GM13977 (cell line): ENCODE data around the gene ANKRD6.

Source experiments
- DNase-seq: peaks from one replicate; pipeline ENCODE4 v3.0.0; 2012; ENCODE audit warnings: low spot score
- in situ Hi-C: fragments of 300-500 bp; cut with MboI; formaldehyde crosslinking; loops from one replicate; pipeline ENCODE4 v1.12.0; 2022; ENCODE audit warnings: low sequenced_read_pairs, low pct_unique_long_range_greater_than_20kb, mixed read lengths, inconsistent platforms; ENCODE audit not compliant: unreplicated experiment
- TF ChIP-seq, protein P1 (sequence below): IDR thresholded peaks from 2 replicates; pipeline ENCODE4 v1.5.1; 2012; ENCODE audit warnings: mild to moderate bottlenecking, control low read depth; ENCODE audit not compliant: insufficient read depth; ENCODE audit errors: extremely low read depth, missing control alignments

ANKRD6 gene

DNA sequence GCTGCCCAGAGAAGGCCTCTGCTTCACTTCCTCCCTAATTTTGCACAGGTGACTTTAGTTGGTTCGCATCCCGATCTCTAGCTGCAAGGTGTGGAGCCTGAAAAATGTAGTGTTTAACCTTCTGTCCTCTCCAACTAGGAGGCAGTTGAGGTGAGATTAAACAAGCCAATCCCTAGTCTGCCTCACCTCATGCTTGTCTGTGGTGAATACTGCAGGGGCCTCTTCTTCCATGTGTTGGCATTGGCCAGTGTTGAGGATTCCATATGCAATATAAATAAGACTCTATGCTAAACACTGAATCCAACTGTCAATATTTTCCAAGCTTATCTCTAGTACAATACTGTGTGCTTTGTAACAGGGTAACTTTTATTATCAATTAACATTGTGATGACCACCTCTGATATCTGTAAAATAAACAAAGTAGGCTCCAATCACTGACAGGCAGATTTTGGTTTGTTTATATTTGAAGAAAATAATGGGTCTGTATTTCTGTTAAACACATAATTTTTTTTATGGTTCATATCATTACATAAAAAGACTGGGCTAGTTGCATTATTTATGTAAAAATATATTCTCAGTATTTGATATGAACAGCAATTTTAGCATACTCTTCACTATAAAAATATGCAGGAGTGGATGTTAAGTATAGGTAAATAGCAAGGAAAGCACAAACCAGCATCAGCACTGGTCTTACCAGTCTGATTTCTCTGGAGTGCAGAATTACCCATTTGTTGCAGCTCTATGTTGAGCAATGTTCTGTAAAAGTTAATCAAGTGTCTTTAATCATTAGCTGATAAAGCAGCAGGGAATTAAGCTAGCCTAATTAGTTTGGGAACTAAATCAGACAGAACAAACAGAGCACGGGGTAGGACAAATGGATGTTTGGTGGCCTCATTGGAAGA is 74.0 kb downstream of the ANKRD6 start:
- TF ChIP-seq, protein P1, sequence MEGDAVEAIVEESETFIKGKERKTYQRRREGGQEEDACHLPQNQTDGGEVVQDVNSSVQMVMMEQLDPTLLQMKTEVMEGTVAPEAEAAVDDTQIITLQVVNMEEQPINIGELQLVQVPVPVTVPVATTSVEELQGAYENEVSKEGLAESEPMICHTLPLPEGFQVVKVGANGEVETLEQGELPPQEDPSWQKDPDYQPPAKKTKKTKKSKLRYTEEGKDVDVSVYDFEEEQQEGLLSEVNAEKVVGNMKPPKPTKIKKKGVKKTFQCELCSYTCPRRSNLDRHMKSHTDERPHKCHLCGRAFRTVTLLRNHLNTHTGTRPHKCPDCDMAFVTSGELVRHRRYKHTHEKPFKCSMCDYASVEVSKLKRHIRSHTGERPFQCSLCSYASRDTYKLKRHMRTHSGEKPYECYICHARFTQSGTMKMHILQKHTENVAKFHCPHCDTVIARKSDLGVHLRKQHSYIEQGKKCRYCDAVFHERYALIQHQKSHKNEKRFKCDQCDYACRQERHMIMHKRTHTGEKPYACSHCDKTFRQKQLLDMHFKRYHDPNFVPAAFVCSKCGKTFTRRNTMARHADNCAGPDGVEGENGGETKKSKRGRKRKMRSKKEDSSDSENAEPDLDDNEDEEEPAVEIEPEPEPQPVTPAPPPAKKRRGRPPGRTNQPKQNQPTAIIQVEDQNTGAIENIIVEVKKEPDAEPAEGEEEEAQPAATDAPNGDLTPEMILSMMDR = no peak
- in situ Hi-C loops = no loop called here
- no peak for DNase-seq

DNA sequence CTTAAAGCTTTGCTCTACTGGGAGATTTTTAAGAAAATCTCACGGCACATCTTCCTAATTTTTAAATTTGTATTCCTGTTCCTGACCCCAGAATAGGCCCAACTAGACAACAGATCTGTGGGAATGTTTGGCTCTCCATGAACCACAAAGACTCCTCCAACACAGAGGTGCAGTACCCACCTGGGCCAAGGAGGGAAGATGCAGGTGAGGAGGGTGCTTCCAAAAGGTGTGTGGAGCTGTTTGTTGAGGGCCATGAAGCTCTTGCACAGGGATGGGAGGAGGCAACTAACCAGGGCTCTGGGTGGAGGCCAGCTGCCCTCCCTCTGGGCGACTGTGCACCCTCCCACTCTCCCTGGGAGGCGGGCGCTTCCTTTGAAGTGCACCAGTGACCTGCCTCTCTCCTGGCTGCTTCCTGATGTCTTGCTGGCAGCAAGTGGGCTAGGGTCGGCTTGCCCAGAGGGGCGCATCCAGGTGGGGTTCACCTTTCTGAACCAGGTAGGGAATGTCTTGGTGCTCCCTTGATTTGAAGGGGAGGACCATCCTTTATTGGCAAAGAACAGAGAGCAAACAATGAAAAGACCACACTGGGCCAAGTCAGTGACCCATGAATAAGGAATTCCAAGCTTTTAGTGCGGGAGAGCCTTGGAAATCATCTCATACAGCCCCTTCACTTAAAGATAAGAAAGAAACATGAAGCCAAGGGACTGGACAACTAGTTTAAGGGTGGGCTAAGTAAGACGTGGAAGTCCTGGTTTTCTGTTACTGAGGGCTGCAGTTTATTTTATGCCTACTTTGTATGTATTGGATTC is 76.0 kb downstream of the ANKRD6 start:
- in situ Hi-C loops = no loop called here
- DNase-seq = no peak
- TF ChIP-seq, protein P1 = no peak

DNA sequence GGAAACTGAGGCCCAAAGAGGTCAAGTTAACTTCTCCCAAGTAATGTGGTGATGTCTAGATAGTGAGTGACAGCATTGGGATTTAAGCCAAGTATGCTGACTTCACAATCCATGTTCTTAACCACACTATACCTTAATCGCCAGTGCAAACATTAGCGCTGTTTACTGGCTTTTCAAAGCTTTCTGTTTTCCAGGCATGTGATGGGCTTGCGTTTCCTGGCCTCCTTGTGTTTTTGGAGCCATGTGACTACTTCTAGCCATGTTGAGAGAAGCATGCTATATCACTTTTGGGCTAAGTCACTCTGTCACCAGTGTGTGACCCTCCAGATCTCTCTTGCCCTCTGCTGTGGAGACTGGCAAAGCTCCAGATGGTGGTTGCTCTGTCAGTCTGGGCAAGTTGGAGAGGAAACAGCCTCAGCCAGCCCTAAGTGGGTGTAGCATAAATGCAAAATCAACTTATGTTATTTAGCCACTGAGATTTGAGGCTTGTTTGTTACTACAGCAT is 76.9 kb downstream of the ANKRD6 start:
- TF ChIP-seq, protein P1 = no peak
- in situ Hi-C loops = no loop called here
- DNase-seq = no peak

DNA sequence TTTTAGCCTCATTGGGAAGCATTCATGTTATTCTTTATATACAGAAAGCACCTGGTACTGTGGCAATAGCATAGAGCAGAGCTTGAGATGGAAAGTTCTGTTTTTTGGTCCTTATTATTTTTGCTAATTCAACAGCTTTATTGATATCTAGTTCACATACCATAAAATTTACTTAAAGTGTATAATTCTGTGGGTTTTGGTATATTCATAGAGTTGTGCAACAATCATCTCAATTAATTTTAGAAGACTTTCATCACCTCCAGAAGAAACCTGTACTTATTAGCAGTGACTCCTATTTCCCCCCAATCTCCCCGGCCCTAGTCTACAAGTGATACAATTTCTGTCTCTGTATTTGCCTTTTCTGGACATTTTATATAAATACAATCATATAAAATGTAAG is 77.4 kb downstream of the ANKRD6 start:
- TF ChIP-seq, protein P1 = no peak
- in situ Hi-C loops = no loop called here
- DNase-seq = no peak

DNA sequence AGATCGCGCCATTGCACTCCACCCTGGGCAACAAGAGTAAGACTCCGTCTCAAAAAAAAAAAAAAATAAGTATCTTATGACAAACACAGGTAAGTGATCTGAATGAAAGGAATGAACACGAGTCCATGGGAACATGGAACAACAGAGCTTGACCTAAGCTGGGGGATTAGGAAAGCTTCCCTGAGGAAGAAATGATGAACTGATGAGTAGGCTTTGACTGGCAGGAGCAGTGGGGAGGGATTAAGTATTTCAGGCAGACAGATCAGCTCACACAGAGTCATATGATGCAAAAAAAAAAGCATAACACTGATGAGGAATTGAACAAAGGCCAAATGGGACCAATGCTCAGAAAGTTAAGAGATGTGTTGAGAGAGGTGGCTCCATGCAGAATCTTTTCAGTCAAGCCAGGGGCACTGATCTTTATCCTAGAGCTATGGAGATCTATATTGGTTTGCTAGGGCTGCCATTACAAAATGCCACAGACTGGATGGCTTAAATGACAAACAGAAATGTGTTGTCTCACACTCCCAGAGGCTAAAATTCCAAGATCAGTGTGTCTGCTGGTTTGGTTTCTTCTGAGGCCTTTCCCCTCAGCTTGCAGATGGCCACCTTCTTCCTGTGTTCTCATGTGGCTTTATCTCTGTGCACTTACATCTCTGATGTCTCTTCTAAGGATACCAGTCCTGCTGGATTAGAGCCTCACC is 85.6 kb downstream of the ANKRD6 start:
- in situ Hi-C loops = no loop called here
- DNase-seq = no peak
- TF ChIP-seq, protein P1 = no peak

DNA sequence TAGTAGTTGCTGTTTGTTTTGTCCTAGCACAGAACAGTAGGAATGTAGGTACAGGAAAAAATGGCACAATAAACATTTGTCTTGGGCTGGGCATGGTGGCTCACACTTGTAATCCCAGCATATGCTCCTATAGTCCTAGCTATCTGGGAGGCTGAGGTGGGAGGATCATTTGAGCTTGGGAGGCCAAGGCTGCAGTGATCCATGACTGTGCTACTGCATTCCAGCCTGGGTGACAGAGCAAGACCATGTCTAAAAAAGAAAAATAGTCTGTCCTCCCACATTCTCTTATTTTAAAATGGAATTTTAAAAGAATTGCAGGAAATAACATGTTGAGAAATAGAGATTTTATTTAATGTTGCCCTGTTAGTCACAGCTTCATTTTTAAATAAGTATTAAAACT is 87.8 kb downstream of the ANKRD6 start:
- in situ Hi-C loops = no loop called here

More for the DNA sequence above, 87.8 kb downstream of the ANKRD6 start:
- TF ChIP-seq, protein P1 = no peak
- no peak for DNase-seq
